ENCODE measurements around the gene TBL1XR1.

GRCh38 chr3:177145954-177146353, 51.3 kb downstream of the TBL1XR1 start:
- TF ChIP-seq FOXK1 (CRISPR knock-in tag; IDR thresholded peaks at IDR 0.05; ENCODE audit: borderline replicate concordance, low read depth), result no peak
- no peak for TF ChIP-seq CTCF (CRISPR knock-in tag; IDR thresholded peaks at IDR 0.05)
- TF ChIP-seq FOXM1 (CRISPR knock-in tag; IDR thresholded peaks at IDR 0.05), result no peak
- no peak for TF ChIP-seq JDP2 (CRISPR knock-in tag; IDR thresholded peaks at IDR 0.05; ENCODE audit: borderline replicate concordance)
- TF ChIP-seq RAD51 (IDR thresholded peaks at IDR 0.05; ENCODE audit: borderline replicate concordance), result no peak
- no peak for TF ChIP-seq POLR2AphosphoS5 (IDR thresholded peaks at IDR 0.05; ENCODE audit: low read depth, low read length)
- TF ChIP-seq ETS1 (CRISPR knock-in tag; IDR thresholded peaks at IDR 0.05), result no peak
- no peak for TF ChIP-seq ZBTB2 (CRISPR knock-in tag; IDR thresholded peaks at IDR 0.05; ENCODE audit: low read depth)
- TF ChIP-seq NR2C2 (CRISPR knock-in tag; IDR thresholded peaks at IDR 0.05; ENCODE audit: borderline replicate concordance), result no peak
